ENCODE measurements around the gene METTL21C. TPM values are rescaled to one million over a fixed set of nuclear protein-coding genes. Genes with fewer than 3 reads are reported as not detected.

The METTL21C gene
- total RNA-seq = not detected
- total RNA-seq (2013) = not detected

GRCh38 chr13:102694937-102695336, at the start of gene METTL21C:
METTL21C (minus strand) TSS chr13:102695044; CDS start chr13:102694498, 546 bp downstream.
- Mint-ChIP-seq H3K27ac (no peak within 1 kb of the TSS), H3K9me3 (peaks cover 2 to 3% of the 10 kb centered on the region in 2 donors), H3K4me3 (no peak within 1 kb of the TSS), H3K4me1 (no peaks in the 10 kb centered on the region), H3K36me3 (peaks cover 6% of the 10 kb centered on the region), H3K27me3 (ENCODE audit: low read depth in 2 of 2) (peaks cover 28 to 58% of the 10 kb centered on the region in 2 donors)
- H3K4me3 ChIP-seq (ENCODE audit: low read length) = no peak within 1 kb of the TSS
- DNase-seq = no peak
- no peak for ATAC-seq
- H3K36me3 ChIP-seq (ENCODE audit: control insufficient read depth, insufficient read depth, low read length) = no peaks in the 10 kb centered on the region
- H3K27ac ChIP-seq (ENCODE audit: low read length) = no peak within 1 kb of the TSS
- peaks cover 3% of the 10 kb centered on the region for H3K9me3 ChIP-seq (ENCODE audit: control insufficient read depth, insufficient read depth, low read length)
- 71% methylated on average over 6 of the region's 6 CpGs for WGBS (ENCODE audit: insufficient coverage)
- intact Hi-C loops (cut with micrococcal nuclease) = no loop called here
- TF ChIP-seq, protein P1, sequence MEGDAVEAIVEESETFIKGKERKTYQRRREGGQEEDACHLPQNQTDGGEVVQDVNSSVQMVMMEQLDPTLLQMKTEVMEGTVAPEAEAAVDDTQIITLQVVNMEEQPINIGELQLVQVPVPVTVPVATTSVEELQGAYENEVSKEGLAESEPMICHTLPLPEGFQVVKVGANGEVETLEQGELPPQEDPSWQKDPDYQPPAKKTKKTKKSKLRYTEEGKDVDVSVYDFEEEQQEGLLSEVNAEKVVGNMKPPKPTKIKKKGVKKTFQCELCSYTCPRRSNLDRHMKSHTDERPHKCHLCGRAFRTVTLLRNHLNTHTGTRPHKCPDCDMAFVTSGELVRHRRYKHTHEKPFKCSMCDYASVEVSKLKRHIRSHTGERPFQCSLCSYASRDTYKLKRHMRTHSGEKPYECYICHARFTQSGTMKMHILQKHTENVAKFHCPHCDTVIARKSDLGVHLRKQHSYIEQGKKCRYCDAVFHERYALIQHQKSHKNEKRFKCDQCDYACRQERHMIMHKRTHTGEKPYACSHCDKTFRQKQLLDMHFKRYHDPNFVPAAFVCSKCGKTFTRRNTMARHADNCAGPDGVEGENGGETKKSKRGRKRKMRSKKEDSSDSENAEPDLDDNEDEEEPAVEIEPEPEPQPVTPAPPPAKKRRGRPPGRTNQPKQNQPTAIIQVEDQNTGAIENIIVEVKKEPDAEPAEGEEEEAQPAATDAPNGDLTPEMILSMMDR (IDR thresholded peaks at IDR 0.05) = no peak
- H3K4me1 ChIP-seq (ENCODE audit: control insufficient read depth, insufficient read depth, low read length) = no peaks in the 10 kb centered on the region
- no peaks in the 10 kb centered on the region for H3K27me3 ChIP-seq (ENCODE audit: control insufficient read depth, insufficient read depth, low read length)

- intact Hi-C loops (cut with micrococcal nuclease) = no loop called here
- H3K4me3 Mint-ChIP-seq = no peak overlapping the region
- H3K4me1 Mint-ChIP-seq = no peaks in the 10 kb centered on the region
- H3K36me3 Mint-ChIP-seq = no peaks in the 10 kb centered on the region
- ATAC-seq = no peak
- H3K27me3 Mint-ChIP-seq (ENCODE audit: low read depth in 2 of 2) = peaks cover 39 to 67% of the 10 kb centered on the region in 2 donors
- no peak overlapping the region for H3K4me3 ChIP-seq (ENCODE audit: low read length)
- no peaks in the 10 kb centered on the region for H3K9me3 Mint-ChIP-seq
- no peak for DNase-seq
- no peak overlapping the region for H3K27ac Mint-ChIP-seq
- H3K4me1 ChIP-seq (ENCODE audit: control insufficient read depth, insufficient read depth, low read length) = no peaks in the 10 kb centered on the region
- H3K9me3 ChIP-seq (ENCODE audit: control insufficient read depth, insufficient read depth, low read length) = no peaks in the 10 kb centered on the region
- peaks cover 10% of the 10 kb centered on the region for H3K27me3 ChIP-seq (ENCODE audit: control insufficient read depth, insufficient read depth, low read length)
- TF ChIP-seq, protein P1 (IDR thresholded peaks at IDR 0.05) = no peak
- H3K27ac ChIP-seq (ENCODE audit: low read length) = no peak overlapping the region
- no peaks in the 10 kb centered on the region for H3K36me3 ChIP-seq (ENCODE audit: control insufficient read depth, insufficient read depth, low read length)
These were observed 47.7 kb upstream of the METTL21C start for GRCh38 chr13:102742506-102742905.

- Mint-ChIP-seq H3K36me3 (no peaks in the 10 kb centered on the region), H3K4me3 (no peak overlapping the region), H3K4me1 (no peaks in the 10 kb centered on the region), H3K9me3 (no peaks in the 10 kb centered on the region), H3K27me3 (ENCODE audit: low read depth in 2 of 2) (peaks cover 38 to 63% of the 10 kb centered on the region in 2 donors), H3K27ac (no peak overlapping the region)
- TF ChIP-seq, protein P1 (IDR thresholded peaks at IDR 0.05) = no peak
- H3K4me3 ChIP-seq (ENCODE audit: low read length) = no peak overlapping the region
- H3K36me3 ChIP-seq (ENCODE audit: control insufficient read depth, insufficient read depth, low read length) = no peaks in the 10 kb centered on the region
- ATAC-seq = no peak
- H3K27ac ChIP-seq (ENCODE audit: low read length) = no peak overlapping the region
- H3K4me1 ChIP-seq (ENCODE audit: control insufficient read depth, insufficient read depth, low read length) = no peaks in the 10 kb centered on the region
- WGBS (ENCODE audit: insufficient coverage) = 85% methylated on average over 1 of the region's 1 CpG
- peaks cover 10% of the 10 kb centered on the region for H3K27me3 ChIP-seq (ENCODE audit: control insufficient read depth, insufficient read depth, low read length)
- intact Hi-C loops (cut with micrococcal nuclease) = no loop called here
- no peaks in the 10 kb centered on the region for H3K9me3 ChIP-seq (ENCODE audit: control insufficient read depth, insufficient read depth, low read length)
- DNase-seq = no peak
These were observed 47.3 kb upstream of the METTL21C start for GRCh38 chr13:102742101-102742500.

GRCh38 chr13:102729560-102730270, 34.9 kb upstream of the METTL21C start:
- DNase-seq (no peak), ATAC-seq (peak in 1 of 3 donors; percentile 16)
- H3K9me3 Mint-ChIP-seq = no peaks in the 10 kb centered on the region

More at GRCh38 chr13:102729560-102730270, 34.9 kb upstream of the METTL21C start:
- H3K27ac Mint-ChIP-seq = no peak overlapping the region
- TF ChIP-seq, protein P1 (IDR thresholded peaks at IDR 0.05) = no peak
- Histone ChIP-seq H3K4me3 (ENCODE audit: low read length) (no peak overlapping the region), H3K27me3 (ENCODE audit: control insufficient read depth, insufficient read depth, low read length) (peaks cover 3% of the 10 kb centered on the region), H3K27ac (ENCODE audit: low read length) (no peak overlapping the region), H3K36me3 (ENCODE audit: control insufficient read depth, insufficient read depth, low read length) (no peaks in the 10 kb centered on the region), H3K4me1 (ENCODE audit: control insufficient read depth, insufficient read depth, low read length) (no peaks in the 10 kb centered on the region), H3K9me3 (ENCODE audit: control insufficient read depth, insufficient read depth, low read length) (no peaks in the 10 kb centered on the region)
- H3K4me3 Mint-ChIP-seq = no peak overlapping the region
- peaks cover 0 to 8% of the 10 kb centered on the region in 2 donors for H3K4me1 Mint-ChIP-seq
- WGBS (ENCODE audit: insufficient coverage) = 24% methylated on average over 8 of the region's 8 CpGs
- intact Hi-C loops (cut with micrococcal nuclease) = no loop called here
- H3K36me3 Mint-ChIP-seq = no peaks in the 10 kb centered on the region
- H3K27me3 Mint-ChIP-seq (ENCODE audit: low read depth in 2 of 2) = peaks cover 3 to 10% of the 10 kb centered on the region in 2 donors

Measured in natural killer cell (primary cell).